SK-N-SH (cell line): ENCODE data around the gene ACIN1. TPM values are rescaled to one million over a fixed set of nuclear protein-coding genes. Genes with fewer than 3 reads are reported as not detected.

Source experiments
- CTCF ChIA-PET: fragments of 300-600, 350-600 bp; formaldehyde crosslinking; extraction: SDS; loops from one replicate; lab custom pipeline; 2021; lab: Yijun Ruan, JAX
- POLR2A ChIA-PET: fragments of 350-600 bp; sonication (Branson Sonifier 250); formaldehyde crosslinking; extraction: SDS; loops from one replicate; lab custom pipeline; 2020; ENCODE audit warnings: antibody characterized with exemption, inconsistent platforms; lab: Yijun Ruan, JAX
- DNase-seq: peaks from one replicate; pipeline ENCODE4 v3.0.0; 2012
- H2AFZ ChIP-seq: fragments of 200-600 bp; sonication (generic); 2 replicates; pipeline ENCODE4 v1.8.1; 2016; ENCODE audit warnings: antibody characterized with exemption, mild to moderate bottlenecking, low read depth
- H3F3A ChIP-seq: fragments of 200-600 bp; sonication (generic); replicated peaks from 2 replicates; pipeline ENCODE3; 2016; ENCODE audit warnings: antibody characterized with exemption, mild to moderate bottlenecking; ENCODE audit not compliant: insufficient read depth
- H3K27ac ChIP-seq, 2 experiments: fragments of 200-500 bp in 1 of 2; fragments of 200-600 bp in 1 of 2; sonication (Bioruptor generic) in 1 of 2; sonication (generic), shearing (Covaris generic) in 1 of 2; 2 replicates each; pipeline versions ENCODE4 v1.5.1 to v1.6.1; 2014 to 2016; ENCODE audit warnings: low read depth in 2 of 2, inconsistent platforms in 1 of 2, low read length in 1 of 2, mild to moderate bottlenecking in 1 of 2, mixed read lengths in 1 of 2
- H3K27me3 ChIP-seq: fragments of 200-600 bp; sonication (generic), shearing (Covaris generic); 2 replicates; pipeline ENCODE4 v1.6.1; 2016; ENCODE audit warnings: mixed run types; ENCODE audit not compliant: insufficient read depth
- H3K36me3 ChIP-seq, 2 experiments: fragments of 200-500 bp in 1 of 2; fragments of 200-600 bp in 1 of 2; sonication (Bioruptor generic) in 1 of 2; sonication (generic) in 1 of 2; replicated peaks in 1 of 2; 2 replicates each; pipeline versions ENCODE3 to v1.5.1; 2014 to 2016; ENCODE audit warnings: low read length in 1 of 2, mild to moderate bottlenecking in 1 of 2; ENCODE audit not compliant: insufficient read depth in 2 of 2, control insufficient read depth in 1 of 2
- H3K4me1 ChIP-seq, 2 experiments: fragments of 200-500 bp in 1 of 2; fragments of 200-600 bp in 1 of 2; sonication (Bioruptor generic) in 1 of 2; sonication (generic), shearing (Covaris generic) in 1 of 2; 2 replicates each; pipeline versions ENCODE4 v1.5.1 to v1.6.1; 2014 to 2016; ENCODE audit warnings: low read depth in 1 of 2, low read length in 1 of 2, mixed run types in 1 of 2; ENCODE audit not compliant: insufficient read depth in 2 of 2, control insufficient read depth in 1 of 2
- H3K4me2 ChIP-seq: fragments of 200-600 bp; sonication (generic), shearing (Covaris generic); 2 replicates; pipeline ENCODE4 v1.6.1; 2017; ENCODE audit warnings: mixed run types
- H3K4me3 ChIP-seq, 2 experiments: fragments of 200-500 bp in 1 of 2; fragments of 200-600 bp in 1 of 2; sonication (Bioruptor generic) in 1 of 2; sonication (generic), shearing (Covaris generic) in 1 of 2; 2 replicates each; pipeline versions ENCODE4 v1.5.1 to v1.8.1; 2014 to 2016; ENCODE audit warnings: low read depth in 2 of 2, inconsistent platforms in 1 of 2, low read length in 1 of 2, mild to moderate bottlenecking in 1 of 2, mixed read lengths in 1 of 2, moderate library complexity in 1 of 2
- H3K79me2 ChIP-seq: fragments of 200-600 bp; sonication (generic); 2 replicates; pipeline ENCODE4 v1.8.1; 2017; ENCODE audit warnings: mild to moderate bottlenecking; ENCODE audit not compliant: insufficient read depth
- H3K9ac ChIP-seq: fragments of 200-600 bp; sonication (generic); 2 replicates; pipeline ENCODE4 v1.6.1; 2017; ENCODE audit warnings: mixed run types
- H3K9me2 ChIP-seq: fragments of 200-600 bp; sonication (generic); 2 replicates; pipeline ENCODE4 v1.6.1; 2017; ENCODE audit warnings: mixed run types
- H3K9me3 ChIP-seq: fragments of 200-600 bp; sonication (generic); 2 replicates; pipeline ENCODE4 v1.6.1; 2017; ENCODE audit warnings: mixed run types, mild to moderate bottlenecking, moderate library complexity
- H4K20me1 ChIP-seq: fragments of 200-600 bp; sonication (generic); 2 replicates; pipeline ENCODE4 v1.6.1; 2017; ENCODE audit warnings: mild to moderate bottlenecking, mixed run types; ENCODE audit not compliant: insufficient read depth
- CTCF ChIP-seq: fragments of 200-600 bp; sonication (generic); IDR thresholded peaks from 2 replicates; pipeline ENCODE4 v1.6.1; 2017; ENCODE audit warnings: antibody characterized with exemption, mild to moderate bottlenecking, moderate library complexity
- ELF1 ChIP-seq: IDR thresholded peaks from 2 replicates; pipeline ENCODE4 v1.4.0; 2012
- FOSL2 ChIP-seq: IDR thresholded peaks from 2 replicates; pipeline ENCODE4 v1.4.0; 2012; ENCODE audit warnings: low read depth, mild to moderate bottlenecking, moderate library complexity, borderline replicate concordance
- GABPA ChIP-seq: IDR thresholded peaks from 2 replicates; pipeline ENCODE4 v1.4.0; 2012; ENCODE audit warnings: low read depth, mild to moderate bottlenecking
- MAX ChIP-seq: IDR thresholded peaks from 2 replicates; pipeline ENCODE4 v1.4.0; 2012; ENCODE audit warnings: low read depth
- NFIC ChIP-seq: IDR thresholded peaks from 2 replicates; pipeline ENCODE4 v1.4.0; 2012; ENCODE audit warnings: borderline replicate concordance
- NRF1 ChIP-seq: IDR thresholded peaks from 2 replicates; pipeline ENCODE4 v1.6.1; 2012; ENCODE audit warnings: low read depth, mild to moderate bottlenecking, low read length
- PBX3 ChIP-seq: IDR thresholded peaks from 2 replicates; pipeline ENCODE4; 2012
- POLR2AphosphoS5 ChIP-seq: IDR thresholded peaks from 2 replicates; pipeline ENCODE4 v1.6.1; 2012; ENCODE audit warnings: low read depth, low read length
- RAD21 ChIP-seq: IDR thresholded peaks from 2 replicates; pipeline ENCODE4 v1.6.1; 2012; ENCODE audit warnings: mild to moderate bottlenecking, low read length
- REST ChIP-seq: IDR thresholded peaks from 2 replicates; pipeline ENCODE4 v1.6.1; 2012; ENCODE audit warnings: mild to moderate bottlenecking, low read depth, low read length, moderate library complexity
- RFX5 ChIP-seq: IDR thresholded peaks from 2 replicates; pipeline ENCODE4 v1.6.1; 2012; ENCODE audit warnings: mild to moderate bottlenecking, improper control_type of control experiment, low read length
- RXRA ChIP-seq: IDR thresholded peaks from 2 replicates; pipeline ENCODE4 v1.4.0; 2012; ENCODE audit warnings: low read depth, mild to moderate bottlenecking, borderline replicate concordance
- SMC3 ChIP-seq: IDR thresholded peaks from 2 replicates; pipeline ENCODE4 v1.6.1; 2012; ENCODE audit warnings: low read depth, low read length, improper control_type of control experiment
- TEAD4 ChIP-seq: IDR thresholded peaks from 2 replicates; pipeline ENCODE4 v1.4.0; 2012; ENCODE audit warnings: mild to moderate bottlenecking, borderline replicate concordance; ENCODE audit not compliant: insufficient read depth
- USF2 ChIP-seq: fragments of 150-350 bp; IDR thresholded peaks from 2 replicates; pipeline ENCODE4 v1.6.1; 2017; ENCODE audit warnings: antibody characterized with exemption, low read length, low read depth, borderline replicate concordance
- WGBS: methylation state at CpG from one replicate; pipeline ENCODE4 v1.1.6; 2017; ENCODE audit warnings: low lambda C conversion rate; 5-methylcytosine and 5-hydroxymethylcytosine counted together
- polyA plus RNA-seq, 3 experiments: library from polyadenylated mRNA; depleted of rRNA; stranded (reverse); fragments of >200 nt; gene quantifications; 2 replicates each; pipeline ENCODE4 v1.2.3, GENCODE V29; 2012

ACIN1 gene
- polyA plus RNA-seq, 1 of the 3 experiments (the other 2 are of a cell fraction), result 159 TPM

- Histone ChIP-seq H3K9me3 (no peaks in the 10 kb centered on the region), H3K36me3 (peaks cover 13 to 17% of the 10 kb centered on the region in 2 experiments), H3K27me3 (no peaks in the 10 kb centered on the region), H4K20me1 (no peaks in the 10 kb centered on the region), H3K4me3 (no peak overlapping the region), H3K9me2 (no peaks in the 10 kb centered on the region), H3K27ac (no peak overlapping the region; a peak in 1 of 4 replicates), H3K4me1 (peaks cover 4 to 6% of the 10 kb centered on the region in 2 experiments; a peak in 2 of 4 replicates), H3K4me2 (no peak overlapping the region), H3K9ac (no peak overlapping the region), H3K79me2 (peaks cover 8% of the 10 kb centered on the region; the same call in 1 of the 2 replicates), H3F3A (peaks cover 10% of the 10 kb centered on the region), H2AFZ (no peak overlapping the region)
- POLR2A ChIA-PET, result interaction anchor here (0.7 to 2.1 kb wide), 4 partner anchors 10 to 1921 kb away, joined by 5 to 6 read pairs (median 5); no protein-coding TSS in a partner anchor
- CTCF ChIA-PET, result interaction anchor here (0.6 to 4.7 kb wide), 11 partner anchors 10 to 107 kb away, joined by 3 to 27 read pairs (median 4); partner anchors contain the start of genes AJUBA and CDH24
- 73% methylated on average over 8 of the region's 8 CpGs for WGBS
- DNase-seq, result no peak
- TF ChIP-seq PBX3 (no peak), GABPA (no peak), POLR2AphosphoS5 (no peak), USF2 (no peak), MAX (no peak), RFX5 (no peak), FOSL2 (no peak), NFIC (no peak), SMC3 (no peak), TEAD4 (no peak), RXRA (no peak)
- TF ChIP-seq, all 33 proteins: peak for 0
Measured at GRCh38 chr14:23023022-23023794, 71.7 kb downstream of the ACIN1 start.

GRCh38 chr14:23021889-23022442, 73.0 kb downstream of the ACIN1 start:
- POLR2A ChIA-PET, result interaction anchor here (0.5 to 2.1 kb wide), 2 partner anchors 9 kb away, joined by 3 to 6 read pairs; no protein-coding TSS in a partner anchor
- no peaks in the 10 kb centered on the region for H3K9me3 ChIP-seq
- H4K20me1 ChIP-seq, result no peaks in the 10 kb centered on the region
- CTCF ChIA-PET, result interaction anchor here (0.7 to 1.6 kb wide), 8 partner anchors 11 to 49 kb away, joined by 3 to 10 read pairs (median 3); partner anchors contain the start of gene PSMB5
- peaks cover 10% of the 10 kb centered on the region for H3F3A ChIP-seq
- peaks cover 8 to 10% of the 10 kb centered on the region in 2 experiments for H3K36me3 ChIP-seq
- no peak overlapping the region for H3K4me2 ChIP-seq
- H3K27ac ChIP-seq, result no peak overlapping the region
- no peaks in the 10 kb centered on the region; the same call in 1 of the 2 replicates for H3K79me2 ChIP-seq
- WGBS, result 88% methylated on average over 7 of the region's 7 CpGs
- no peak overlapping the region for H3K9ac ChIP-seq
- H3K4me1 ChIP-seq, result peaks cover 4 to 6% of the 10 kb centered on the region in 2 experiments; a peak in 2 of 4 replicates
- H3K9me2 ChIP-seq, result no peaks in the 10 kb centered on the region
- no peaks in the 10 kb centered on the region for H3K27me3 ChIP-seq
- no peak for DNase-seq
- H2AFZ ChIP-seq, result no peak overlapping the region
- H3K4me3 ChIP-seq, result no peak overlapping the region
- TF ChIP-seq NFIC (no peak), NRF1 (no peak), REST (no peak), FOSL2 (no peak), ELF1 (no peak), RAD21 (no peak), CTCF (no peak)
